ENCODE data around the gene MYO16. TPM values are rescaled to one million over a fixed set of nuclear protein-coding genes. Genes with fewer than 3 reads are reported as not detected.

MYO16 gene
- polyA plus RNA-seq, 2 of the 4 experiments (the other 2 are of a cell fraction) = 0.03 to 0.06 TPM

DNA sequence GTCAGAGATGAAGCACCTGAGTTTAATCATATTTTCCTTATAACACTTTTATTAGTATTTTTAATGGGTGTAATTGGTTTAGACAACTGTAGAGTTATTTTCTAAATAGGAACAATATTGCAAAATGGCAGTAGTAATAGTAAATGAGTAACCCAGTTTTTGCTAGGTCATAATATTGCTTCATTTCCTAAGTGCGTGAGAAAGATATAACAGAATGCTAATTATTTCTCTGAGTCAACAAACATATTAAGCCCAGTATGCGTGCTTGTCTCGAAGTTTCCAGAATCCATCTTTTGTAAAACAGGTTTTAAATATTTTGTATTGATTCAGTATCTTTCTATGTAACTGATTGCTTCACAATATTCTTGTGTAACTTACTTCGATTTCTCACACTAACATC is 315.3 kb downstream of the MYO16 start:
- no peak overlapping the region for H3K4me3 ChIP-seq
- DNase-seq (ENCODE audit: low read depth in 1 of 2, low spot score in 1 of 2) (peak in 1 of 2 experiments; percentile 59), FAIRE-seq (no peak), ATAC-seq (no peak)
- H3K4me1 ChIP-seq = peaks cover 38% of the 10 kb centered on the region
- ChIA-PET POLR2A (no interaction called here), CTCF (interaction anchor here (2.3 kb wide), 1 partner anchor 29 kb away, joined by 6 read pairs; no protein-coding TSS in a partner anchor)
- no peaks in the 10 kb centered on the region for H3K9me3 ChIP-seq
- TF ChIP-seq HOXA7 (CRISPR knock-in tag; IDR thresholded peaks at IDR 0.05) (peak; percentile 70; the same call in 1 of the 2 replicates), MAZ (IDR thresholded peaks at IDR 0.05; ENCODE audit: borderline replicate concordance, low read depth, low read length) (no peak), RAD21 (conservative IDR thresholded peaks at IDR 0.05 in 1 of 2, IDR thresholded peaks at IDR 0.05 in 1 of 2) (no peak), FOXS1 (CRISPR knock-in tag; IDR thresholded peaks at IDR 0.05) (0 out of 2 replicates have a peak, but pooled peaks have one; percentile 44), FOSL2 (IDR thresholded peaks at IDR 0.05) (no peak), FOSL2 (CRISPR knock-in tag; IDR thresholded peaks at IDR 0.05) (peak; percentile 83), ZFP36 (IDR thresholded peaks at IDR 0.05; ENCODE audit: borderline replicate concordance, partially characterized antibody) (no peak), HOXB13 (CRISPR knock-in tag; IDR thresholded peaks at IDR 0.05; ENCODE audit: low read depth) (0 out of 2 replicates have a peak, but pooled peaks have one; percentile 25), EP300 (IDR thresholded peaks at IDR 0.05) (peak in 1 of 2 experiments; percentile 44; a peak in 2 of 5 replicates), CEBPB (IDR thresholded peaks at IDR 0.05) (peak; percentile 65 to 83), POLR2AphosphoS2 (conservative IDR thresholded peaks at IDR 0.05; ENCODE audit: low read length) (no peak), CHD2 (IDR thresholded peaks at IDR 0.05; ENCODE audit: low read length, partially characterized antibody) (no peak)
- TF ChIP-seq, protein P1, sequence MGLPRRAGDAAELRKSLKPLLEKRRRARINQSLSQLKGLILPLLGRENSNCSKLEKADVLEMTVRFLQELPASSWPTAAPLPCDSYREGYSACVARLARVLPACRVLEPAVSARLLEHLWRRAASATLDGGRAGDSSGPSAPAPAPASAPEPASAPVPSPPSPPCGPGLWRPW (IDR thresholded peaks at IDR 0.05) = 0 out of 2 replicates have a peak, but pooled peaks have one; percentile 45
- peak overlapping the region in 1 of 2 experiments; percentile 29; a peak in 1 of 6 replicates for H3K27ac ChIP-seq
- WGBS (ENCODE audit: missing lambda C conversion rate) = 15% methylated on average over 4 of the region's 4 CpGs
- peak overlapping the region; percentile 46 for H3K4me2 ChIP-seq

DNA sequence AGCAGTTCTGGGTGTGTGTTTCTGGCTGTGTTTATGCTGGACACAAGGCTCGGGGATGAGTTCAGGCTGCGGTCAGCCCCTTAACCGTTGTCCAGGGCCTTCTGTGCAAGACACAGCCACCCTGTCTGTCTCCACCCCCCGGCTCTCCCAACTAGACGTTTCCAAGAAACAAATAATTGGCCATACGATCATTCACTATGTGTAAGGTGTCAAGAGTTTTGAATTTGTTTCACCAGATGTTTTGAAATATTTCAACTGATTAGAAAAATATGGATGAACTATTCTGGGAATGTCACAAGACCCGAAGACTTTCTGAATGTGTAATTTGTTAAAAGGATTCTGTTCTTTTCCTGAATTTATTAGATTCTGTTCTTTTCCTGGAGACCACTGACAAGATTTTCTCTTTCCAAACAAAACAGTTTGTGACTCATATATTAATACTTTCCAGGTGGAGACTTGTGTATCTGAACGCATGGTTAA is 318.2 kb downstream of the MYO16 start:
- CTCF ChIA-PET = no interaction called here
- WGBS (ENCODE audit: missing lambda C conversion rate) = 82% methylated on average over 8 of the region's 8 CpGs

More for the DNA sequence above, 318.2 kb downstream of the MYO16 start:
- no peak for DNase-seq (ENCODE audit: low read depth in 1 of 2, low spot score in 1 of 2)
- FAIRE-seq = no peak
- TF ChIP-seq ELK1 (IDR thresholded peaks at IDR 0.05; ENCODE audit: low read depth, low read length) (no peak), NPAS2 (CRISPR knock-in tag; IDR thresholded peaks at IDR 0.05; ENCODE audit: borderline replicate concordance) (no peak), MAX (IDR thresholded peaks at IDR 0.05) (no peak), POLR2A (IDR thresholded peaks at IDR 0.05; ENCODE audit: low read length) (no peak), MAZ (IDR thresholded peaks at IDR 0.05; ENCODE audit: borderline replicate concordance, low read depth, low read length) (no peak), PBX3 (IDR thresholded peaks at IDR 0.05) (no peak), BHLHE40 (IDR thresholded peaks at IDR 0.05; ENCODE audit: low read depth, low read length) (no peak), HDAC2 (IDR thresholded peaks at IDR 0.05) (no peak), CHD2 (IDR thresholded peaks at IDR 0.05; ENCODE audit: low read length, partially characterized antibody) (no peak), ZC3H11A (IDR thresholded peaks at IDR 0.05) (no peak), HOXB13 (CRISPR knock-in tag; IDR thresholded peaks at IDR 0.05; ENCODE audit: low read depth) (no peak), CBX2 (IDR thresholded peaks at IDR 0.05; ENCODE audit: borderline replicate concordance, low read depth) (no peak), ATOH8 (CRISPR knock-in tag; IDR thresholded peaks at IDR 0.05; ENCODE audit: low read depth) (no peak), FOXS1 (CRISPR knock-in tag; IDR thresholded peaks at IDR 0.05) (no peak), FOSB (CRISPR knock-in tag; IDR thresholded peaks at IDR 0.05) (no peak)
- H3K4me1 ChIP-seq = peaks cover 47% of the 10 kb centered on the region
- ATAC-seq = no peak
- peak overlapping the region; percentile 57 to 61; a peak in 4 of 6 replicates for H3K27ac ChIP-seq
- no peak overlapping the region for H3K4me3 ChIP-seq
- H3K9me3 ChIP-seq = no peaks in the 10 kb centered on the region
- peak overlapping the region; percentile 62 for H3K4me2 ChIP-seq
- POLR2A ChIA-PET = no interaction called here
